ENCODE results near the gene B3GAT3.

The B3GAT3 gene

GRCh38 chr11:62604460-62605120, 17.2 kb downstream of the B3GAT3 start:
- H3K27ac ChIP-seq (ENCODE audit: low read depth, low read length, poor library complexity, severe bottlenecking) = no peak overlapping the region
- H3F3A ChIP-seq (ENCODE audit: insufficient read depth, low read length) = no peaks in the 10 kb centered on the region
- no peaks in the 10 kb centered on the region for H4K20me1 ChIP-seq (ENCODE audit: insufficient read depth, low read length)
- no peak for TF ChIP-seq CTCF (IDR thresholded peaks at IDR 0.05; ENCODE audit: low read length)
- no peak for TF ChIP-seq EZH2 (IDR thresholded peaks at IDR 0.05; ENCODE audit: borderline replicate concordance, low read length)
- H3K9me2 ChIP-seq (ENCODE audit: low read depth, low read length) = no peaks in the 10 kb centered on the region
- no peak overlapping the region for H3K4me2 ChIP-seq (ENCODE audit: low read length)
- no peak overlapping the region for H2AFZ ChIP-seq (ENCODE audit: low read length)
- H3K79me2 ChIP-seq (ENCODE audit: insufficient read depth, low read length) = peaks cover 18% of the 10 kb centered on the region
- no peaks in the 10 kb centered on the region for H3K9me3 ChIP-seq (ENCODE audit: low read length)
- H3K27me3 ChIP-seq (ENCODE audit: insufficient read depth, low read length) = no peaks in the 10 kb centered on the region
- no peak overlapping the region for H3K9ac ChIP-seq (ENCODE audit: low read length)
- H3K4me1 ChIP-seq (ENCODE audit: insufficient read depth, low read length, severe bottlenecking) = peaks cover 31% of the 10 kb centered on the region
- no peak overlapping the region for H3K4me3 ChIP-seq (ENCODE audit: low read depth, low read length, poor library complexity, severe bottlenecking)
- peaks cover 66% of the 10 kb centered on the region for H3K36me3 ChIP-seq (ENCODE audit: insufficient read depth, low read length)

- Histone ChIP-seq H2AFZ (ENCODE audit: low read length) (no peak overlapping the region), H4K20me1 (ENCODE audit: insufficient read depth, low read length) (no peaks in the 10 kb centered on the region), H3K9me3 (ENCODE audit: low read length) (no peaks in the 10 kb centered on the region), H3F3A (ENCODE audit: insufficient read depth, low read length) (no peaks in the 10 kb centered on the region), H3K27ac (ENCODE audit: low read depth, low read length, poor library complexity, severe bottlenecking) (no peak overlapping the region), H3K79me2 (ENCODE audit: insufficient read depth, low read length) (peaks cover 21% of the 10 kb centered on the region), H3K4me2 (ENCODE audit: low read length) (no peak overlapping the region), H3K4me3 (ENCODE audit: low read depth, low read length, poor library complexity, severe bottlenecking) (no peak overlapping the region), H3K4me1 (ENCODE audit: insufficient read depth, low read length, severe bottlenecking) (peaks cover 35% of the 10 kb centered on the region), H3K27me3 (ENCODE audit: insufficient read depth, low read length) (no peaks in the 10 kb centered on the region), H3K9me2 (ENCODE audit: low read depth, low read length) (no peaks in the 10 kb centered on the region), H3K9ac (ENCODE audit: low read length) (no peak overlapping the region), H3K36me3 (ENCODE audit: insufficient read depth, low read length) (peaks cover 68% of the 10 kb centered on the region)
- TF ChIP-seq EZH2 (IDR thresholded peaks at IDR 0.05; ENCODE audit: borderline replicate concordance, low read length) = no peak
- TF ChIP-seq CTCF (IDR thresholded peaks at IDR 0.05; ENCODE audit: low read length) = no peak
Measured at GRCh38 chr11:62603776-62604299, 17.9 kb downstream of the B3GAT3 start.

GRCh38 chr11:62603072-62603408, 18.7 kb downstream of the B3GAT3 start:
- peaks cover 27% of the 10 kb centered on the region for H3K79me2 ChIP-seq (ENCODE audit: insufficient read depth, low read length)
- no peak overlapping the region for H3K4me2 ChIP-seq (ENCODE audit: low read length)
- no peak overlapping the region for H3K4me3 ChIP-seq (ENCODE audit: low read depth, low read length, poor library complexity, severe bottlenecking)

More at GRCh38 chr11:62603072-62603408, 18.7 kb downstream of the B3GAT3 start:
- Histone ChIP-seq H3K27me3 (ENCODE audit: insufficient read depth, low read length) (no peaks in the 10 kb centered on the region), H2AFZ (ENCODE audit: low read length) (no peak overlapping the region), H3K4me1 (ENCODE audit: insufficient read depth, low read length, severe bottlenecking) (peaks cover 39% of the 10 kb centered on the region), H4K20me1 (ENCODE audit: insufficient read depth, low read length) (no peaks in the 10 kb centered on the region), H3K9ac (ENCODE audit: low read length) (no peak overlapping the region), H3F3A (ENCODE audit: insufficient read depth, low read length) (no peaks in the 10 kb centered on the region), H3K9me3 (ENCODE audit: low read length) (no peaks in the 10 kb centered on the region), H3K9me2 (ENCODE audit: low read depth, low read length) (no peaks in the 10 kb centered on the region), H3K36me3 (ENCODE audit: insufficient read depth, low read length) (peaks cover 76% of the 10 kb centered on the region), H3K27ac (ENCODE audit: low read depth, low read length, poor library complexity, severe bottlenecking) (no peak overlapping the region)
- TF ChIP-seq CTCF (IDR thresholded peaks at IDR 0.05; ENCODE audit: low read length) (no peak), EZH2 (IDR thresholded peaks at IDR 0.05; ENCODE audit: borderline replicate concordance, low read length) (no peak)

All from OCI-LY1 (cell line).